ENCODE data around the gene TTC21A.

TTC21A gene

GRCh38 chr3:39130693-39131265 is 23.3 kb downstream of the TTC21A start:
- no peak for DNase-seq
- intact Hi-C loops (cut with DNase I) = no loop called here

DNA sequence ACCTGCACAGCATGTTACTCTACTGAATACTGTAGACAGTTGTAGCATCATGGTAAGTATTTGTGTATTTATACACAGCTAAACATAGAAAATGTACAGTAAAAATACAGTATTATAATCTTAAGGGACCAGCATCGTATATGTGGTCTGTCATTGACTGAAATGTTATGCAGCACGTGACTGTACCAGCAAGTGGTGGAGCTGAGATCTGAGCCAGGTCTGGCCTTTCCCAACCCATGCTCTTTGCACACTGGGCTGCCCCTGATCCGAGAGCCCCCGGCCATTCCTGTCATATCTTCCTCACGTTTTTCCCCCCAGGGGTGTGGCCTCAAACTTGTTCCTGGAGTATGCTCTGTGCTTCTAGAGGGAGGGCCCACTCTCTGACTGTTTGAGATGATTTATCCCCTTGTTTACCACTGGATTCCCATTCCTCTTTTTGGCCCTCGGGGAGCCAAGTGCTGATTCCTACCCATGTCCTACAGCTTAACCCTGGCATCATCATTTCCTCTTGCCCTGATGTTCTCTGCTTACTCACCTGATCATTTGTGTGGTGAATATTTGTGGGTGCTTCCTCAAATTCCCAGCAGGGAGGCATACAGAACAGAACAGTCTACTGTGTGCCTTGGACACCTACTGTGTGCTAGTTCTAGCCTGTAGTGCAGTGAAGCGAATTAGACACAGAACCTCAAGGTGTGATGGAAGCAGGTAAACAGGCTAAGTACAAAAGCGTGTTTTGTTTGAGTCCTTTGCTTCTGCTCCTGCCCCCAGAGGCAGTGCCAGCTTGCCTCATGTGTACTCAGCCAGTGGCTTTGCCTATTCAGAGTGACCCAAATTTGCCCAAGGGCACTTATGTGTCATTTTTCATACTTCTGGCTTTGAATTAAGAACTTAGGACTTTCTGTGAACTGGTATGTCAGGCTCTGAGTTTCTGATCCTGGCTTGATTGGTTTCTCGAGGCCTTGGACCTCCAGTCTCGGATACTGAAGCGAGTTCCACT is 24.9 kb downstream of the TTC21A start:
- DNase-seq = no peak
- intact Hi-C loops (cut with DNase I) = no loop called here

DNA sequence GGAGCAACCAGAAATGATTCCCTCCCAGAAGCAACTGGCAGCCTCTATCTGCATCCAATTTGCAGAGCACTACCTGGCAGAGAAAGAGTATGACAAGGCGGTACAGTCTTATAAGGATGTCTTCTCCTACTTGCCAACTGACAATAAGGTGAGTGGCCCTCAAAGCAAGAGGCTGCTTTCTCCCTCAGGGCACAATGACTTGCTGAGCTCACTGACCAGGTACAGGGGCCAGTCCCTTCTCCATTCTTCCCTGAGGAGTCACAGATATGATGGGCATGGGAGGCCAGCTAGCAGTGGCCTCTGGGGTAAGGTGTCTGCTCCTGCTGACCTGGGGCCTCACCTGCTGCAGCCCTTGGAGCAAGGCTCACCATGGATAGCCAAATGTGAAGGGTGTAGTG is 25.6 kb downstream of the TTC21A start:
- DNase-seq = no peak
- intact Hi-C loops (cut with DNase I) = no loop called here

DNA sequence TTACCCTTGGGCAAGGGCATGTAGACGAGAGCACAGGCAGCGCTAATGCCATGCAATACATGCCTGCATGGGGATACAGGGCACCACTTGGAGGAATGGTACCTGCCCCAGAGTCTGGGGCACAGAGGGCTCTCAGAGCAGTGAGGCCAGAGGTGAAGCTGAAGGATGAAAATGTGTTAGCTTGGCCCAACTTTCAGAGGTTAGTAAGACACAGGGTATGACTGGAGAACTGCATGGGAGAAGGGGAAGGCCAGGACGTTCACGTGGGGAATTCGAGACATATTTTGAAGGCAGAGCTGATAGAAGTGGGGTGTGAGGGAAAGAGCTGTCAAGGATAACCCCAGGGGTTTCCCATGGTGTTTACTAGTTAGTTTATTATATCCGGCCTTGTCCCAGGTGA is 26.3 kb downstream of the TTC21A start:
- DNase-seq = peak in 1 of 42 donors; percentile 7
- intact Hi-C loops (cut with DNase I) = no loop called here

DNA sequence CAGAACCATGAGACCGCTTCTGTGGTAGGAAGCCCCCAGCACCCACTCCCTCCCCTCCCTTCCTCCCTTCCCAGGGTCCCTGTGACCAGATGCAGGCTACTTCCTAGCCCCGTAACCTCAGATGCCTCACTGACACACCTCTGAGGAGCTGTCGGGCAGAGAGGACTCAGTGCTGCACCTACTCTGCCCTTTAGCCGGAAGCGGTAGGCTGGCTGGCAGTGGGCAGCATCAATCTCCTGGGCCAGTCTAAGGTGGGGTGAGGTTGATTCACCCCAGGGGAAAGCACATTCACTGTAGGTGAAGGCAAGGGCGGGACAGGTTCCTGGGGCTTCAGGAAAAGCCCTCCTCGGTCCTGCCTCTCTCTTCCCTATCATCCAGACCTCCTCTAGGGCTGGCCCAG is 26.8 kb downstream of the TTC21A start:
- DNase-seq = peak in 1 of 42 donors; percentile 2
- intact Hi-C loops (cut with DNase I) = no loop called here

- intact Hi-C loops (cut with DNase I) = no loop called here
- no peak for DNase-seq
These were observed 27.8 kb downstream of the TTC21A start for GRCh38 chr3:39135170-39135805.

- intact Hi-C loops (cut with DNase I) = no loop called here
- DNase-seq = no peak
These were observed 29.3 kb downstream of the TTC21A start for GRCh38 chr3:39136533-39137434.

DNA sequence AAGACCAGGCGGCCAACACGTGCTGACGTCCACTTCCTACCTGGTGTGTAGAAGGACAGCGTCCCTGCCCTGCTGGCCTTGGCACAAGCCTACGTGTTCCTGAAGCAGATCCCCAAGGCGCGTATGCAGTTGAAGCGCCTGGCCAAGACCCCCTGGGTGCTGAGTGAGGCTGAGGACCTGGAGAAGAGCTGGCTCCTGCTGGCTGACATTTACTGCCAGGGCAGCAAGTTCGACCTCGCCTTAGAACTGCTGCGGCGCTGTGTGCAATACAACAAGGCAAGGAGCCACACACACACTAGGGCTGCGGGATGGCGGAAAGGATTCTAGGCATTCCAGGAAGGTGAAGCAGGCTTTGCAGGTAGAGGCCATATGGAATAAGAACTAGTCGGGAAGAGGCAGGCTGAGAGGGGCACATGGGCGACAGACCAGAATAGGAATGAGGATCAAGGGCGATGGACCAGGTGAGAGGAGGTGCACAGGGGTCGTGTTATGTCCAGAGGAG is 30.0 kb downstream of the TTC21A start:
- no peak for DNase-seq
- intact Hi-C loops (cut with DNase I) = no loop called here

DNA sequence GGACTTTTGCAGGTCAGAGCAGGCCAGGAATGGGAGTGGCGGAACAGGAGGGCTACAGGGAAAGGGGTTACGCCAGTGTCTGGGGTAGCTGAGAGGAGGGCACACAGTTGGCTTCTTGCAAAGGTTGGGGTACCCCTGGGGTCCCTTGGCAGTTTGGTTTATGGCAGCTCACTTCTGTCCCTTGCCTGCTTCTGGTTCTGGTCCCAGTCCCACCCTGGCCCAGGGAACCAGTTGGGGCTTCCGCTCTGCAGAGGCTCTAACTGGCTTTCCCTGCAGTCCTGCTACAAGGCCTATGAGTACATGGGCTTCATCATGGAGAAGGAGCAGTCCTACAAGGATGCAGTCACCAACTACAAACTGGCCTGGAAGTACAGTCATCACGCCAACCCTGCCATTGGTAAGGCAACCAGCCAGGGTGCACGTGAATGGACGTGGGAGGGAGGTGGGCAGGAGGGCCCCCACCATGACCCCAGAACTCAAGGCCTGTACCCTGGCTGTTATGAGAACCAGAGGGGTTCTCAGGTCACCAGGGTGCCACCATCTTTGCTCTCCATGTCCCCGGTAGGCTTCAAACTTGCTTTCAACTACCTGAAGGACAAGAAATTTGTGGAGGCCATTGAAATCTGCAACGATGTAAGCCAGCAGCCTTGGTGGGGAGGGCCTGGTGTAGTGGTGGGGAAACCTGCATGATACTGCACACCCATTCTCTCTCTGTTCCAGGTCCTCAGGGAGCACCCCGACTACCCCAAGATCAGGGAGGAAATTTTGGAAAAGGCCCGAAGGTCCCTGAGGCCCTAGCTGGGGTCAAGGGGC is 30.7 kb downstream of the TTC21A start:
- peak in 1 of 42 donors; percentile 10 for DNase-seq
- intact Hi-C loops (cut with DNase I) = no loop called here

GRCh38 chr3:39138804-39139415 is 31.4 kb downstream of the TTC21A start:
- intact Hi-C loops (cut with DNase I) = no loop called here
- DNase-seq = peak in 37 of 42 donors; percentile 39 to 82 (median 62)

DNA sequence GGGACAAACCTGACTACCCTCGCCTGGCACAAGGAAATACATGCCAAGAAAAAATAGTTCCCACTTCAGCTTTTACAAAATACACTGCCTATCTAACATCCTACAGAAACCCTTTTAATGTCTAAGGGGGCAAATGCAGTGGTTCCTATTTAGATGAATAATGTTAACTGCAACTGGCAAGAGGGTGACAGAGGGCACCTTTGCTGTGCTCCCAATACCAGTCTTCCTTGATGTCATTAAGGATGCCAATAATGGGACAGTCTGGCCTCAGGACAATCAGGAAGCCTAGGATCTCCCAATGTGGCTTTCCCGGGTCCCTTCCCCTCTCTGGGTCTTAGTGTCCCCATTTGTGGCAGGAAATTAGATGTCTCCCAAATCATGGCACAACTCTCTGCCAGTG is 32.0 kb downstream of the TTC21A start:
- peak in 1 of 42 donors; percentile 13 for DNase-seq
- intact Hi-C loops (cut with DNase I) = no loop called here

DNA sequence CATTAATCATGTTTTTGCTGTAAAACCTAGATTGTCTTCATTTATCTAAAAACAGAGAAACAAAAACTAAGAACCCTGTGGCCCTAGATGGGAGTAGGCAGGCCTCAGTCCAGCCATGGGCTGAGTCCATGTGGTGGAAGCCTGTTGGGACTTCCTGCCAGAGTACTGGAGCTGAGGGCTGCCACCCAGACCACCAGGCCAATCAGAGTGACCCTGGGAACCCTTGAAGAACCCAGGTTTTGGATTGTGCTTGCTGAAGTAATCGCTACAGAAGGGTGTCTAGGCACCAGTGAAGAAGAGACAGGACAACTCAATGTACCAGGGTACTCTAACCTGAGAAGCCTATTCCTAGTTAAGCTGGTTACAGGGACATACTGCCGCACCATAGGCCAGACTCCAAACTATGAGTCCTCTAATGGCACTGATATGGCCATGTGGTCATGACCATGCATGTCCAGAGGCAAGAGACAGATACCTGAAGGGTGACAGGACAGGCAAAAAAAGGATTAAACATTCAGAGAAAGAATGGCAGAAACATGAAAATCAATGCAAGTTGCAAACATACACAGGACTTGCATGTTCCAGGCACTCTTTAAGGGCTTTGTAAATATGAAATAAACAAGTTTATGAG is 33.0 kb downstream of the TTC21A start:
- intact Hi-C loops (cut with DNase I) = no loop called here
- no peak for DNase-seq

GRCh38 chr3:39141171-39141995 is 33.9 kb downstream of the TTC21A start:
- peak in 1 of 42 donors; percentile 15 for DNase-seq
- intact Hi-C loops (cut with DNase I) = no loop called here

DNA sequence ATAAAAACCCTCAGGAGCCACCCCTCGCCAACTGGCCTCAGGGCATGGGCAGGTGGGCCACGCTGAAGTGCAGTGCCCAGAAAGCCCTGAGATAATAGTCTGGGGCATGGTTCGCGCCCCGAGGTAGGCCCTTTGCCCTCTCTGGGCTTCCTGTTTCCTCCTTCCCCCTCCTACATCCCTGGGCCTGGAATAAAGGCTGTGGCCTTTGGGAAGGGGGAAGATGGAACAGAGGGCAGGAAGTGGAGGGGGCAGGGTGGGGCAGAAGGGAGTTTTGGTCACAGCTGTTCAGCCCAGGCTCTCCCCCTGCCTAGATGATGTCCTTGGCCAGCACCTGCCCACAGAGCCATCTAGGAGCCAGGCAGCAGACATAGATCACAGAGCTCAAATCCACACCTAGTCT is 34.6 kb downstream of the TTC21A start:
- DNase-seq = peak in 1 of 42 donors; percentile 10
- intact Hi-C loops (cut with DNase I) = no loop called here

DNA sequence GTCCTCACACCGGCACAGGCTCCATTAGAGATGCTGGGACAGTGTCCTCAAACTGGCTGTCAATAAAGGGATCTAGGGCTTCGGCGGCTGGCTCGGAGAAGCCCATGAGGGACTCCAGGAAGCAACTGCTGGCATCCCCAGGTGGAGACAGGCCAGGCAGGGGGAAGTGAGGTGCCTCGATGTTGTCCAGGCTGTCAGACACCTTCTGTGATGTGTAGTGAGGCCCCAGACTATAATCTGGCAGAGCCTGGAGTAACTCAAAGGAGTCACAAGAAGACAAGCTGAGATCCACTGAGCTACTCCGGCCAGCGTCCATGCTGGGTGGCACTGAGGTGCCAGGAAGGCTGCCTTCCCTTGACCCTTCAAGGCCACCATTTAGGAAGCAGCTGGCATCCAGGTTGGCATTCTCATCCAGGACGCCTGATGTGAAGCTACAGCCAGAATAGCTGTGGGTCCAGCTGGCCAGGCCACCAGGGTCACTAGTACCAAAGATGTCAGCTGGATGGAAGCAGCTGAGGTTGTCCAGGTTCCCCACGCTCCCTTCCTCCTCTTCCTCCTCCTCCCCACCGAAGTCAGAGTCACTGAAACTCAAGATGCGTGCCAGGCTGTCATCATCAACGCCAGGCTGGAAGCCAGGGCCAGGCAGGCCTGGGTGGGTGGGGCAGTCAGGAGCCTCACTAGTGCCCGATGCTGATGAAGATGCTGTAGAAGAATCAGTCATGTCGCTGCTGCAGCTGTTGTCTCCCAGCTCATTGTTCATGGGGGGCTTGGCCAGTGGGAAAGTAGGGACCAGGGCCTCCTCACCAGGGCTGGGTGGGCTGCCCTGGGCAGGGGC is 35.8 kb downstream of the TTC21A start:
- intact Hi-C loops (cut with DNase I) = no loop called here
- peak in 3 of 42 donors; percentile 15 to 43 (median 35) for DNase-seq

Data from head of caudate nucleus (tissue), 42 donors.